Measurements from ENCODE around the gene ZNHIT1. TPM values are rescaled to one million over a fixed set of nuclear protein-coding genes. Genes with fewer than 3 reads are reported as not detected.
A peak's percentile ranks its signal among the peaks of the same experiment; 100 is the strongest.

ZNHIT1 gene
- total and polyA plus RNA-seq, 2 of the 8 experiments (the other 6 are each of a cell fraction or from before 2014, with no cell fraction given) = 38.2 to 61.7 TPM

GRCh38 chr7:101251871-101252659 is 34.1 kb downstream of the ZNHIT1 start (continued):
- no peak for TF ChIP-seq BACH1 (IDR thresholded peaks at IDR 0.05; ENCODE audit: low read length)
- peak; percentile 46 for TF ChIP-seq SAP30 (IDR thresholded peaks at IDR 0.05; ENCODE audit: insufficient read depth, insufficient replicate concordance, low read length)
- peak; percentile 92 for TF ChIP-seq SP2 (IDR thresholded peaks at IDR 0.05; ENCODE audit: low read length)
- no peak for TF ChIP-seq CBX5 (IDR thresholded peaks at IDR 0.05; ENCODE audit: low read depth, low read length)
- peak; percentile 38; the same call in 1 of the 2 replicates for TF ChIP-seq RBBP5 (IDR thresholded peaks at IDR 0.05; ENCODE audit: borderline replicate concordance, low read depth, low read length)
- peak; percentile 77 for TF ChIP-seq PHF8 (conservative IDR thresholded peaks at IDR 0.05; ENCODE audit: low read depth, low read length)
- TF ChIP-seq TBP (IDR thresholded peaks at IDR 0.05; ENCODE audit: low read depth, low read length) = peak; percentile 63
- no peak for TF ChIP-seq SIX5 (IDR thresholded peaks at IDR 0.05; ENCODE audit: low read depth, low read length)
- 0 out of 2 replicates have a peak, but pooled peaks have one; percentile 44 for TF ChIP-seq GABPA (IDR thresholded peaks at IDR 0.05; ENCODE audit: borderline replicate concordance, insufficient read depth, low read length)
- no peak for TF ChIP-seq TEAD4 (IDR thresholded peaks at IDR 0.05; ENCODE audit: low read depth, low read length)
- TF ChIP-seq SIN3A (conservative IDR thresholded peaks at IDR 0.05 in 1 of 2, IDR thresholded peaks at IDR 0.05 in 1 of 2; ENCODE audit: low read depth in 1 of 2, low read length in 2 of 2) = peak; percentile 62 to 85; a peak in 2 of 4 replicates
- no peak for TF ChIP-seq BRCA1 (IDR thresholded peaks at IDR 0.05; ENCODE audit: low read depth, low read length)
- no peak for TF ChIP-seq KDM4A (IDR thresholded peaks at IDR 0.05; ENCODE audit: low read depth, low read length, severe bottlenecking)
- no peak for TF ChIP-seq CREB1 (IDR thresholded peaks at IDR 0.05)
- TF ChIP-seq RFX5 (IDR thresholded peaks at IDR 0.05; ENCODE audit: borderline replicate concordance, low read depth, low read length) = no peak
- TF ChIP-seq EZH2 (IDR thresholded peaks at IDR 0.05; ENCODE audit: low read depth, low read length, severe bottlenecking) = no peak
- no peak for TF ChIP-seq CTBP2 (IDR thresholded peaks at IDR 0.05; ENCODE audit: borderline replicate concordance, insufficient read depth, insufficient read length, low read length)
- 0 out of 2 replicates have a peak, but pooled peaks have one; percentile 60 for TF ChIP-seq SP4 (IDR thresholded peaks at IDR 0.05; ENCODE audit: low read length)
- no peak for TF ChIP-seq ZNF274 (IDR thresholded peaks at IDR 0.05; ENCODE audit: borderline replicate concordance, extremely low read depth, low read length)
